ENCODE results near the gene BRWD1.
"Not testable (repeated sequence)": the region's sequence is repeated elsewhere in the genome, so short reads cannot be mapped to it uniquely, and the experiment has no call there.

The BRWD1 gene

GRCh38 chr21:39288987-39289386 lies 24.4 kb downstream of the BRWD1 start:
- DNase-seq (ENCODE audit: low read depth in 2 of 3, low spot score in 1 of 3) = no peak

GRCh38 chr21:39282911-39283310 lies 30.5 kb downstream of the BRWD1 start:
- no peak for DNase-seq (ENCODE audit: low read depth in 2 of 3, low spot score in 1 of 3)

GRCh38 chr21:39281853-39282252 lies 31.6 kb downstream of the BRWD1 start:
- DNase-seq (ENCODE audit: low read depth in 2 of 3, low spot score in 1 of 3) = no peak

- no peak for DNase-seq (ENCODE audit: low read depth in 2 of 3, low spot score in 1 of 3)
Observed at GRCh38 chr21:39281207-39281606, 32.2 kb downstream of the BRWD1 start.

GRCh38 chr21:39269620-39270019 lies 43.8 kb downstream of the BRWD1 start:
- DNase-seq (ENCODE audit: low read depth in 2 of 3, low spot score in 1 of 3) = no peak

GRCh38 chr21:39265603-39266002 lies 47.8 kb downstream of the BRWD1 start:
- no peak for DNase-seq (ENCODE audit: low read depth in 2 of 3, low spot score in 1 of 3)

- no peak for DNase-seq (ENCODE audit: low read depth in 2 of 3, low spot score in 1 of 3)
Observed at GRCh38 chr21:39263372-39263771, 50.1 kb downstream of the BRWD1 start.

GRCh38 chr21:39258207-39258606 lies 55.2 kb downstream of the BRWD1 start:
- no peak for DNase-seq (ENCODE audit: low read depth in 2 of 3, low spot score in 1 of 3)

GRCh38 chr21:39251326-39251725 lies 62.1 kb downstream of the BRWD1 start:
- no peak for DNase-seq (ENCODE audit: low read depth in 2 of 3, low spot score in 1 of 3)

- DNase-seq (ENCODE audit: low read depth in 2 of 3, low spot score in 1 of 3) = no peak
Observed at GRCh38 chr21:39238275-39238674, 75.2 kb downstream of the BRWD1 start.

GRCh38 chr21:39232861-39233291 lies 80.6 kb downstream of the BRWD1 start:
- DNase-seq (ENCODE audit: low read depth in 2 of 3, low spot score in 1 of 3) = no peak

GRCh38 chr21:39224930-39225329 lies 88.5 kb downstream of the BRWD1 start:
- no peak for DNase-seq (ENCODE audit: low read depth in 2 of 3, low spot score in 1 of 3)

GRCh38 chr21:39221997-39222486 lies 91.4 kb downstream of the BRWD1 start:
- no peak for DNase-seq (ENCODE audit: low read depth in 2 of 3, low spot score in 1 of 3)

- no peak for DNase-seq (ENCODE audit: low read depth in 2 of 3, low spot score in 1 of 3)
Observed at GRCh38 chr21:39221282-39221996, 92.0 kb downstream of the BRWD1 start.

GRCh38 chr21:39220875-39221274 lies 92.6 kb downstream of the BRWD1 start:
- DNase-seq (ENCODE audit: low read depth in 2 of 3, low spot score in 1 of 3) = not testable (repeated sequence)

- peak in 1 of 3 donors; percentile 5 for DNase-seq (ENCODE audit: low read depth in 2 of 3, low spot score in 1 of 3)
Observed at GRCh38 chr21:39220150-39220549, 93.3 kb downstream of the BRWD1 start.

- DNase-seq (ENCODE audit: low read depth in 2 of 3, low spot score in 1 of 3) = no peak
Observed at GRCh38 chr21:39218082-39218409, 95.4 kb downstream of the BRWD1 start.

- DNase-seq (ENCODE audit: low read depth in 2 of 3, low spot score in 1 of 3) = no peak
Observed at GRCh38 chr21:39217356-39218081, 95.9 kb downstream of the BRWD1 start.

GRCh38 chr21:39216290-39216689 lies 97.1 kb downstream of the BRWD1 start:
- DNase-seq (ENCODE audit: low read depth in 2 of 3, low spot score in 1 of 3) = no peak

- no peak for DNase-seq (ENCODE audit: low read depth in 2 of 3, low spot score in 1 of 3)
Observed at GRCh38 chr21:39215078-39215477, 98.4 kb downstream of the BRWD1 start.

GRCh38 chr21:39209334-39209688 lies 104.1 kb downstream of the BRWD1 start:
- no peak for DNase-seq (ENCODE audit: low read depth in 2 of 3, low spot score in 1 of 3)

- DNase-seq (ENCODE audit: low read depth in 2 of 3, low spot score in 1 of 3) = no peak
Observed at GRCh38 chr21:39208624-39209333, 104.7 kb downstream of the BRWD1 start.
